IMR-90 (cell line): ENCODE measurements around the gene KBTBD13. TPM values are rescaled to one million over a fixed set of nuclear protein-coding genes. Genes with fewer than 3 reads are reported as not detected.

Experiments used
- ATAC-seq: fragments of 200-7000 bp; cut with Tn5 transposase; 2 replicates; pipeline ENCODE4 v1.9.1; 2020; ENCODE audit warnings: low read depth, mild to moderate bottlenecking, moderate library complexity
- BruUV-seq: library from RNA; stranded (reverse); fragments of 400-500 nt; replicated peaks from 2 replicates; lab custom pipeline; 2021; lab: Mats Ljungman, UMichigan
- CTCF ChIA-PET: fragments of 300-600 bp; formaldehyde crosslinking; extraction: SDS; loops from one replicate; lab custom pipeline; 2021; ENCODE audit warnings: antibody characterized with exemption; lab: Yijun Ruan, JAX
- POLR2A ChIA-PET: fragments of 300-600 bp; sonication (Branson Sonifier 250); formaldehyde crosslinking; loops from one replicate; lab custom pipeline; 2022; ENCODE audit warnings: antibody characterized with exemption; ENCODE audit not compliant: unreplicated experiment; lab: Charles Lee
- DNase-seq: peaks from one replicate; pipeline ENCODE4 v3.0.0; 2013
- H2AFZ ChIP-seq: replicated peaks from 2 replicates; pipeline ENCODE3; 2013; ENCODE audit warnings: low read length, mild to moderate bottlenecking; ENCODE audit not compliant: poor library complexity
- H2AK5ac ChIP-seq: 2 replicates; pipeline ENCODE4 v1.6.1; 2013; ENCODE audit warnings: low read depth, low read length, inconsistent platforms
- H2AK9ac ChIP-seq: replicated peaks from 2 replicates; pipeline ENCODE3; 2013; ENCODE audit warnings: mild to moderate bottlenecking, low read depth, low read length, moderate library complexity; ENCODE audit not compliant: poor library complexity
- H2BK120ac ChIP-seq: 2 replicates; pipeline ENCODE4 v1.6.1; 2013; ENCODE audit warnings: low read depth, low read length, inconsistent platforms
- H2BK15ac ChIP-seq: 3 replicates; pipeline ENCODE4 v1.6.1; 2013; ENCODE audit warnings: low read depth, low read length, inconsistent platforms
- H2BK20ac ChIP-seq: 2 replicates; pipeline ENCODE4 v1.6.1; 2013; ENCODE audit warnings: low read depth, mild to moderate bottlenecking, inconsistent platforms, low read length, moderate library complexity
- H2BK5ac ChIP-seq: 2 replicates; pipeline ENCODE4 v1.6.1; 2013; ENCODE audit warnings: mild to moderate bottlenecking, low read depth, low read length, inconsistent platforms; ENCODE audit not compliant: poor library complexity, severe bottlenecking
- H3K14ac ChIP-seq: replicated peaks from 2 replicates; pipeline ENCODE4 v1.6.1; 2013; ENCODE audit warnings: low read depth, low read length, inconsistent platforms
- H3K18ac ChIP-seq: 2 replicates; pipeline ENCODE4 v1.6.1; 2013; ENCODE audit warnings: low read depth, low read length, control low read depth
- H3K23ac ChIP-seq: 2 replicates; pipeline ENCODE4 v1.6.1; 2013; ENCODE audit warnings: low read depth, low read length, inconsistent platforms
- H3K27ac ChIP-seq: 2 replicates; pipeline ENCODE4 v1.5.1; 2013; ENCODE audit warnings: mild to moderate bottlenecking, control low read depth, low read length; ENCODE audit not compliant: insufficient read depth
- H3K27me3 ChIP-seq: 2 replicates; pipeline ENCODE4 v1.6.1; 2013; ENCODE audit warnings: low read length; ENCODE audit not compliant: control insufficient read depth, insufficient read depth
- H3K36me3 ChIP-seq: 2 replicates; pipeline ENCODE4 v1.6.1; 2013; ENCODE audit warnings: low read length, mixed read lengths; ENCODE audit not compliant: control insufficient read depth, insufficient read depth
- H3K4ac ChIP-seq: 2 replicates; pipeline ENCODE4 v1.6.1; 2013; ENCODE audit warnings: low read depth, low read length, inconsistent platforms
- H3K4me1 ChIP-seq: 2 replicates; pipeline ENCODE4 v1.6.1; 2013; ENCODE audit warnings: low read length, mixed read lengths; ENCODE audit not compliant: control insufficient read depth, insufficient read depth
- H3K4me2 ChIP-seq: 2 replicates; pipeline ENCODE4 v1.6.1; 2013; ENCODE audit warnings: low read depth, mild to moderate bottlenecking, control low read depth, low read length, moderate library complexity
- H3K4me3 ChIP-seq: 2 replicates; pipeline ENCODE4 v1.5.1; 2013; ENCODE audit warnings: low read depth, mild to moderate bottlenecking, control low read depth, low read length, moderate library complexity; ENCODE audit not compliant: insufficient read depth
- H3K56ac ChIP-seq: 2 replicates; pipeline ENCODE4 v1.6.1; 2013; ENCODE audit warnings: low read length, inconsistent platforms; ENCODE audit not compliant: insufficient read depth; ENCODE audit errors: extremely low read depth
- H3K79me1 ChIP-seq, 2 experiments: 2 replicates each; pipeline ENCODE4 v1.6.1; 2013; ENCODE audit warnings: low read length in 2 of 2, inconsistent platforms in 1 of 2, low read depth in 1 of 2
- H3K9ac ChIP-seq: 2 replicates; pipeline ENCODE4 v1.6.1; 2013; ENCODE audit warnings: low read depth, low read length, control low read depth
- H3K9me1 ChIP-seq: 2 replicates; pipeline ENCODE4 v1.6.1; 2013; ENCODE audit warnings: low read length, inconsistent platforms; ENCODE audit not compliant: insufficient read depth
- H3K9me3 ChIP-seq: 2 replicates; pipeline ENCODE4 v1.6.1; 2013; ENCODE audit warnings: low read length; ENCODE audit not compliant: control insufficient read depth, insufficient read depth
- H4K20me1 ChIP-seq: 2 replicates; pipeline ENCODE4 v1.6.1; 2013; ENCODE audit warnings: low read length, inconsistent platforms; ENCODE audit not compliant: insufficient read depth
- H4K5ac ChIP-seq: 2 replicates; pipeline ENCODE4 v1.6.1; 2013; ENCODE audit warnings: mild to moderate bottlenecking, low read depth, low read length, control low read depth
- H4K8ac ChIP-seq, 2 experiments: 2 replicates each; pipeline ENCODE4 v1.6.1; 2013; ENCODE audit warnings: low read depth in 2 of 2, low read length in 2 of 2, control low read depth in 1 of 2, inconsistent platforms in 1 of 2
- H4K91ac ChIP-seq: 2 replicates; pipeline ENCODE4 v1.6.1; 2013; ENCODE audit warnings: low read depth, low read length, inconsistent platforms; ENCODE audit not compliant: insufficient read depth
- BHLHE40 ChIP-seq: fragments of 150-350 bp; IDR thresholded peaks from 2 replicates; pipeline ENCODE4 v1.6.1; 2016; ENCODE audit warnings: mild to moderate bottlenecking, low read depth, low read length
- CHD1 ChIP-seq: IDR thresholded peaks from 2 replicates; pipeline ENCODE4 v1.6.1; 2012; ENCODE audit warnings: low read depth, low read length, improper control_type of control experiment
- FOS ChIP-seq: fragments of 150-350 bp; IDR thresholded peaks from 2 replicates; pipeline ENCODE4 v1.6.1; 2016; ENCODE audit warnings: low read depth, low read length
- MAFK ChIP-seq: IDR thresholded peaks from 2 replicates; pipeline ENCODE4 v1.6.1; 2012; ENCODE audit warnings: low read depth, low read length, improper control_type of control experiment
- MAZ ChIP-seq: IDR thresholded peaks from 2 replicates; pipeline ENCODE4 v1.6.1; 2012; ENCODE audit warnings: low read depth, mild to moderate bottlenecking, low read length, improper control_type of control experiment, moderate library complexity, borderline replicate concordance
- MXI1 ChIP-seq: IDR thresholded peaks from 2 replicates; pipeline ENCODE4 v1.6.1; 2012; ENCODE audit warnings: low read depth, mild to moderate bottlenecking, low read length, moderate library complexity, borderline replicate concordance
- NFE2L2 ChIP-seq: fragments of 150-350 bp; IDR thresholded peaks from 2 replicates; pipeline ENCODE4 v1.6.1; 2016; ENCODE audit warnings: low read depth, mild to moderate bottlenecking, low read length
- POLR2A ChIP-seq: IDR thresholded peaks from 2 replicates; pipeline ENCODE4 v1.6.1; 2012; ENCODE audit warnings: mild to moderate bottlenecking, low read depth, low read length
- RAD21 ChIP-seq: IDR thresholded peaks from 2 replicates; pipeline ENCODE4 v1.6.1; 2012; ENCODE audit warnings: low read length, improper control_type of control experiment
- RCOR1 ChIP-seq: IDR thresholded peaks from 2 replicates; pipeline ENCODE4 v1.6.1; 2012; ENCODE audit warnings: mild to moderate bottlenecking, low read length, improper control_type of control experiment; ENCODE audit not compliant: insufficient replicate concordance
- RFX5 ChIP-seq: IDR thresholded peaks from 2 replicates; pipeline ENCODE4 v1.8.0; 2012; ENCODE audit warnings: low read depth, mild to moderate bottlenecking, low read length, moderate library complexity
- SMC3 ChIP-seq: fragments of 150-350 bp; IDR thresholded peaks from 2 replicates; pipeline ENCODE4 v1.6.1; 2016; ENCODE audit warnings: low read depth, mild to moderate bottlenecking, antibody characterized with exemption, low read length, moderate library complexity
- USF2 ChIP-seq: fragments of 150-350 bp; IDR thresholded peaks from 2 replicates; pipeline ENCODE4 v1.6.1; 2017; ENCODE audit warnings: mild to moderate bottlenecking, antibody characterized with exemption, low read length, low read depth
- WGBS, 2 experiments: methylation state at CpG; one replicate each; pipeline versions ENCODE4 v1.1.5 to v1.1.7; 2013; ENCODE audit warnings: missing lambda C conversion rate in 2 of 2; ENCODE audit not compliant: insufficient read length in 1 of 2; ENCODE audit errors: extremely low coverage in 2 of 2; 5-methylcytosine and 5-hydroxymethylcytosine counted together
- dilution Hi-C: fragments of 300-500 bp; cut with HindIII; formaldehyde crosslinking; loops from one replicate; pipeline ENCODE4 v1.14.3; 2018; ENCODE audit warnings: low sequenced_read_pairs; ENCODE audit not compliant: unreplicated experiment
- in situ Hi-C: fragments of 300-500 bp; cut with MboI; formaldehyde crosslinking; loops from 3 replicates; pipeline ENCODE4 v1.14.3; 2019; ENCODE audit warnings: low sequenced_read_pairs, inconsistent platforms, mixed read lengths
- intact Hi-C: fragments of 100-400 bp; cut with micrococcal nuclease; formaldehyde crosslinking; loops from 2 replicates; pipeline ENCODE4 v1.10.0; 2022
- polyA plus RNA-seq, 3 experiments: library from polyadenylated mRNA; depleted of rRNA; stranded (reverse); fragments of >200 nt; gene quantifications; 2 replicates each; pipeline ENCODE4 v1.2.3, GENCODE V29; 2012; ENCODE audit warnings: low replicate concordance in 1 of 3
- total RNA-seq: library from RNA; depleted of rRNA; stranded (reverse); fragments of >200 nt; gene quantifications from 2 replicates; pipeline ENCODE4 v1.2.3, GENCODE V29; 2012
- TF ChIP-seq, protein P1 (sequence below): fragments of 150-350 bp; IDR thresholded peaks from 2 replicates; pipeline ENCODE4 v1.6.1; 2016; ENCODE audit warnings: low read depth, mild to moderate bottlenecking, low read length, moderate library complexity, borderline replicate concordance
- TF ChIP-seq, protein P2 (sequence below): conservative IDR thresholded peaks from 2 replicates; pipeline ENCODE4 v1.5.1; 2012; ENCODE audit warnings: mild to moderate bottlenecking, low read depth, low read length, improper control_type of control experiment

Gene KBTBD13
- total and polyA plus RNA-seq, 2 of the 4 experiments (the other 2 are of a cell fraction) = not detected

DNA sequence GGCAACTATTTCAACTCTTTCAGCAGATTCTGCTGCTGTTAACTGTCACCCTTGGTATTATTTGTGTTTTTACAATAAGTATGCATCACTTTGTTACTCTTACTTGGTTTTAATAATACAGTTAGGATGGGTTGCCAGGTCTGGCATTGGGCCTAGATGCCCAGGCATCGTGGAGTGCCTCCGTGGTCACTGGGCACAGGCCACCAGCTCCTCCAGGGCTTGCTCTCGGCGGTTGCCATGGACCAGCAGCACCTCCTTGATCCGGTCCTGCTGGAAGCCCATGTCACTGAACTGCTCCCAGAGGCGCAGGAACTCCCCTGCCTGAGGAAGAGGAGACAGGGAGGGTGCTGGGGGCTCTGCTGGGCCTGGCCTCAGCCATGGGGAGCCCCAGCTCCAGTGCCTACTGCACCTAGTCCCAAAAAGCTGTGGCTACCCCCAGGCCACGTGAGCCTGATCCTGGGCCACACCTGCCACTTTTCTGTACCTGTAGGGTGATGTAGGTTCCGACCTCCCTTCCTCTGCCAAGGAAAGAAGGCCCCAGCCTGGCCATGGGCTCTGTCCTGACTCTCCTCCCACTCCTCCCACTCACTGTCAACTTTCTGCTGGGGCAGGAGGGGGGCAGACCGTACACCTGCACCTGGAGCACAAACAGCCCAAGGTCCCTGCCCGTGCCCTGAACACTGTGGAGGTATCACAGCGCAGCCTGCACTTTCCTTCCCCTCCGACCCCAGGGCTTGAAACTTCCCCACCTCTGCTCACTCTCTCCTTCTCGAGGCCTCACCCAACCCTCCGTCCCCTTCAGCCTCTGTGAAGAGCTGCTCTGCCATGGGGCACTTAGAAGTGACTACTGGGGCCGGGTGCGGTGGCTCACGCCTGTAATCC lies 16.6 kb downstream of the KBTBD13 start:
- Histone ChIP-seq H3K4me2 (no peak overlapping the region), H3K4ac (no peak overlapping the region), H3K36me3 (peaks cover 7% of the 10 kb centered on the region), H3K18ac (no peak overlapping the region), H3K27me3 (no peaks in the 10 kb centered on the region), H3K23ac (no peak overlapping the region), H2BK15ac (no peak overlapping the region), H2AK5ac (no peak overlapping the region), H3K79me1 (no peaks in the 10 kb centered on the region), H2AFZ (no peak overlapping the region), H4K20me1 (no peaks in the 10 kb centered on the region; the same call in 1 of the 2 replicates), H2BK120ac (no peak overlapping the region), H2AK9ac (no peak overlapping the region), H3K9me3 (no peaks in the 10 kb centered on the region), H3K27ac (no peak overlapping the region), H4K8ac (no peak overlapping the region), H3K4me1 (peaks cover 22% of the 10 kb centered on the region), H2BK5ac (no peak overlapping the region), H3K9me1 (no peaks in the 10 kb centered on the region), H3K56ac (no peak overlapping the region), H3K9ac (no peak overlapping the region), H4K5ac (no peak overlapping the region), H3K4me3 (no peak overlapping the region), H3K14ac (no peak overlapping the region), H4K91ac (no peak overlapping the region), H2BK20ac (no peak overlapping the region)
- CTCF ChIA-PET = interaction anchor here (0.7 to 1.2 kb wide), 2 partner anchors 8 to 73 kb away, joined by 3 to 4 read pairs; no protein-coding TSS in a partner anchor
- intact Hi-C loops (no loop called here), dilution Hi-C loops (no loop called here), in situ Hi-C loops (no loop called here)
- BruUV-seq = no TSS peak
- DNase-seq (no peak), ATAC-seq (no peak)
- 97% methylated on average over 11 of the region's 17 CpGs; no CpG with 5 or more reads in 1 of the 2 experiments for WGBS, 2 experiments
- POLR2A ChIA-PET = no interaction called here
- TF ChIP-seq USF2 (no peak), MAZ (no peak), NFE2L2 (no peak), RCOR1 (no peak), MXI1 (no peak), MAFK (no peak), FOS (no peak), SMC3 (no peak), RAD21 (no peak), RFX5 (no peak), BHLHE40 (no peak), CHD1 (no peak), POLR2A (no peak)
- TF ChIP-seq, protein P1, sequence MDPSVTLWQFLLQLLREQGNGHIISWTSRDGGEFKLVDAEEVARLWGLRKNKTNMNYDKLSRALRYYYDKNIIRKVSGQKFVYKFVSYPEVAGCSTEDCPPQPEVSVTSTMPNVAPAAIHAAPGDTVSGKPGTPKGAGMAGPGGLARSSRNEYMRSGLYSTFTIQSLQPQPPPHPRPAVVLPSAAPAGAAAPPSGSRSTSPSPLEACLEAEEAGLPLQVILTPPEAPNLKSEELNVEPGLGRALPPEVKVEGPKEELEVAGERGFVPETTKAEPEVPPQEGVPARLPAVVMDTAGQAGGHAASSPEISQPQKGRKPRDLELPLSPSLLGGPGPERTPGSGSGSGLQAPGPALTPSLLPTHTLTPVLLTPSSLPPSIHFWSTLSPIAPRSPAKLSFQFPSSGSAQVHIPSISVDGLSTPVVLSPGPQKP = no peak
- TF ChIP-seq, protein P2, sequence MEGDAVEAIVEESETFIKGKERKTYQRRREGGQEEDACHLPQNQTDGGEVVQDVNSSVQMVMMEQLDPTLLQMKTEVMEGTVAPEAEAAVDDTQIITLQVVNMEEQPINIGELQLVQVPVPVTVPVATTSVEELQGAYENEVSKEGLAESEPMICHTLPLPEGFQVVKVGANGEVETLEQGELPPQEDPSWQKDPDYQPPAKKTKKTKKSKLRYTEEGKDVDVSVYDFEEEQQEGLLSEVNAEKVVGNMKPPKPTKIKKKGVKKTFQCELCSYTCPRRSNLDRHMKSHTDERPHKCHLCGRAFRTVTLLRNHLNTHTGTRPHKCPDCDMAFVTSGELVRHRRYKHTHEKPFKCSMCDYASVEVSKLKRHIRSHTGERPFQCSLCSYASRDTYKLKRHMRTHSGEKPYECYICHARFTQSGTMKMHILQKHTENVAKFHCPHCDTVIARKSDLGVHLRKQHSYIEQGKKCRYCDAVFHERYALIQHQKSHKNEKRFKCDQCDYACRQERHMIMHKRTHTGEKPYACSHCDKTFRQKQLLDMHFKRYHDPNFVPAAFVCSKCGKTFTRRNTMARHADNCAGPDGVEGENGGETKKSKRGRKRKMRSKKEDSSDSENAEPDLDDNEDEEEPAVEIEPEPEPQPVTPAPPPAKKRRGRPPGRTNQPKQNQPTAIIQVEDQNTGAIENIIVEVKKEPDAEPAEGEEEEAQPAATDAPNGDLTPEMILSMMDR = no peak
